SK-N-SH (cell line): ENCODE data around the gene DOCK8. TPM values are rescaled to one million over a fixed set of nuclear protein-coding genes. Genes with fewer than 3 reads are reported as not detected.

Source experiments
- CTCF ChIA-PET: fragments of 300-600, 350-600 bp; formaldehyde crosslinking; extraction: SDS; loops from one replicate; lab custom pipeline; 2021; lab: Yijun Ruan, JAX
- POLR2A ChIA-PET: fragments of 350-600 bp; sonication (Branson Sonifier 250); formaldehyde crosslinking; extraction: SDS; loops from one replicate; lab custom pipeline; 2020; ENCODE audit warnings: antibody characterized with exemption, inconsistent platforms; lab: Yijun Ruan, JAX
- DNase-seq: peaks from one replicate; pipeline ENCODE4 v3.0.0; 2012
- H2AFZ ChIP-seq: fragments of 200-600 bp; sonication (generic); 2 replicates; pipeline ENCODE4 v1.8.1; 2016; ENCODE audit warnings: antibody characterized with exemption, mild to moderate bottlenecking, low read depth
- H3F3A ChIP-seq: fragments of 200-600 bp; sonication (generic); replicated peaks from 2 replicates; pipeline ENCODE3; 2016; ENCODE audit warnings: antibody characterized with exemption, mild to moderate bottlenecking; ENCODE audit not compliant: insufficient read depth
- H3K27ac ChIP-seq, 2 experiments: fragments of 200-500 bp in 1 of 2; fragments of 200-600 bp in 1 of 2; sonication (Bioruptor generic) in 1 of 2; sonication (generic), shearing (Covaris generic) in 1 of 2; 2 replicates each; pipeline versions ENCODE4 v1.5.1 to v1.6.1; 2014 to 2016; ENCODE audit warnings: low read depth in 2 of 2, inconsistent platforms in 1 of 2, low read length in 1 of 2, mild to moderate bottlenecking in 1 of 2, mixed read lengths in 1 of 2
- H3K27me3 ChIP-seq: fragments of 200-600 bp; sonication (generic), shearing (Covaris generic); 2 replicates; pipeline ENCODE4 v1.6.1; 2016; ENCODE audit warnings: mixed run types; ENCODE audit not compliant: insufficient read depth
- H3K36me3 ChIP-seq, 2 experiments: fragments of 200-500 bp in 1 of 2; fragments of 200-600 bp in 1 of 2; sonication (Bioruptor generic) in 1 of 2; sonication (generic) in 1 of 2; replicated peaks in 1 of 2; 2 replicates each; pipeline versions ENCODE3 to v1.5.1; 2014 to 2016; ENCODE audit warnings: low read length in 1 of 2, mild to moderate bottlenecking in 1 of 2; ENCODE audit not compliant: insufficient read depth in 2 of 2, control insufficient read depth in 1 of 2
- H3K4me1 ChIP-seq, 2 experiments: fragments of 200-500 bp in 1 of 2; fragments of 200-600 bp in 1 of 2; sonication (Bioruptor generic) in 1 of 2; sonication (generic), shearing (Covaris generic) in 1 of 2; 2 replicates each; pipeline versions ENCODE4 v1.5.1 to v1.6.1; 2014 to 2016; ENCODE audit warnings: low read depth in 1 of 2, low read length in 1 of 2, mixed run types in 1 of 2; ENCODE audit not compliant: insufficient read depth in 2 of 2, control insufficient read depth in 1 of 2
- H3K4me2 ChIP-seq: fragments of 200-600 bp; sonication (generic), shearing (Covaris generic); 2 replicates; pipeline ENCODE4 v1.6.1; 2017; ENCODE audit warnings: mixed run types
- H3K4me3 ChIP-seq, 2 experiments: fragments of 200-500 bp in 1 of 2; fragments of 200-600 bp in 1 of 2; sonication (Bioruptor generic) in 1 of 2; sonication (generic), shearing (Covaris generic) in 1 of 2; 2 replicates each; pipeline versions ENCODE4 v1.5.1 to v1.8.1; 2014 to 2016; ENCODE audit warnings: low read depth in 2 of 2, inconsistent platforms in 1 of 2, low read length in 1 of 2, mild to moderate bottlenecking in 1 of 2, mixed read lengths in 1 of 2, moderate library complexity in 1 of 2
- H3K79me2 ChIP-seq: fragments of 200-600 bp; sonication (generic); 2 replicates; pipeline ENCODE4 v1.8.1; 2017; ENCODE audit warnings: mild to moderate bottlenecking; ENCODE audit not compliant: insufficient read depth
- H3K9ac ChIP-seq: fragments of 200-600 bp; sonication (generic); 2 replicates; pipeline ENCODE4 v1.6.1; 2017; ENCODE audit warnings: mixed run types
- H3K9me2 ChIP-seq: fragments of 200-600 bp; sonication (generic); 2 replicates; pipeline ENCODE4 v1.6.1; 2017; ENCODE audit warnings: mixed run types
- H3K9me3 ChIP-seq: fragments of 200-600 bp; sonication (generic); 2 replicates; pipeline ENCODE4 v1.6.1; 2017; ENCODE audit warnings: mixed run types, mild to moderate bottlenecking, moderate library complexity
- H4K20me1 ChIP-seq: fragments of 200-600 bp; sonication (generic); 2 replicates; pipeline ENCODE4 v1.6.1; 2017; ENCODE audit warnings: mild to moderate bottlenecking, mixed run types; ENCODE audit not compliant: insufficient read depth
- ELF1 ChIP-seq: IDR thresholded peaks from 2 replicates; pipeline ENCODE4 v1.4.0; 2012
- EP300 ChIP-seq, 2 experiments: IDR thresholded peaks; 2 replicates each; pipeline versions ENCODE4 v1.4.0 to v1.6.1; 2012; ENCODE audit warnings: borderline replicate concordance in 1 of 2, low read depth in 1 of 2, low read length in 1 of 2
- FOXM1 ChIP-seq: IDR thresholded peaks from 2 replicates; pipeline ENCODE4 v1.4.0; 2012; ENCODE audit warnings: low read depth, mild to moderate bottlenecking
- GABPA ChIP-seq: IDR thresholded peaks from 2 replicates; pipeline ENCODE4 v1.4.0; 2012; ENCODE audit warnings: low read depth, mild to moderate bottlenecking
- GATA2 ChIP-seq: sonication (generic); formaldehyde crosslinking; IDR thresholded peaks from 2 replicates; pipeline ENCODE4 v1.5.0; 2020; ENCODE audit warnings: mild to moderate bottlenecking, missing genetic modification reagents
- IRF3 ChIP-seq: fragments of 150-350 bp; IDR thresholded peaks from 2 replicates; pipeline ENCODE4 v1.6.1; 2016; ENCODE audit warnings: mild to moderate bottlenecking, low read depth, low read length
- JUND ChIP-seq: IDR thresholded peaks from 2 replicates; pipeline ENCODE4 v1.4.0; 2012
- MEF2A ChIP-seq: IDR thresholded peaks from 2 replicates; pipeline ENCODE4 v1.4.0; 2012; ENCODE audit warnings: low read depth, borderline replicate concordance
- NFIC ChIP-seq: IDR thresholded peaks from 2 replicates; pipeline ENCODE4 v1.4.0; 2012; ENCODE audit warnings: borderline replicate concordance
- NRF1 ChIP-seq: IDR thresholded peaks from 2 replicates; pipeline ENCODE4 v1.6.1; 2012; ENCODE audit warnings: low read depth, mild to moderate bottlenecking, low read length
- PBX3 ChIP-seq: IDR thresholded peaks from 2 replicates; pipeline ENCODE4; 2012
- POLR2AphosphoS5 ChIP-seq: IDR thresholded peaks from 2 replicates; pipeline ENCODE4 v1.6.1; 2012; ENCODE audit warnings: low read depth, low read length
- RAD21 ChIP-seq: IDR thresholded peaks from 2 replicates; pipeline ENCODE4 v1.6.1; 2012; ENCODE audit warnings: mild to moderate bottlenecking, low read length
- SIN3A ChIP-seq: IDR thresholded peaks from 2 replicates; pipeline ENCODE4 v1.6.1; 2012; ENCODE audit warnings: low read depth, mild to moderate bottlenecking, low read length, moderate library complexity, borderline replicate concordance
- TCF12 ChIP-seq: IDR thresholded peaks from 2 replicates; pipeline ENCODE4 v1.4.0; 2012
- TEAD4 ChIP-seq: IDR thresholded peaks from 2 replicates; pipeline ENCODE4 v1.4.0; 2012; ENCODE audit warnings: mild to moderate bottlenecking, borderline replicate concordance; ENCODE audit not compliant: insufficient read depth
- YY1 ChIP-seq: IDR thresholded peaks from 2 replicates; pipeline ENCODE4 v1.4.0; 2012; ENCODE audit warnings: low read depth, mild to moderate bottlenecking
- WGBS: methylation state at CpG from one replicate; pipeline ENCODE4 v1.1.6; 2017; ENCODE audit warnings: low lambda C conversion rate; 5-methylcytosine and 5-hydroxymethylcytosine counted together
- polyA plus RNA-seq, 3 experiments: library from polyadenylated mRNA; depleted of rRNA; stranded (reverse); fragments of >200 nt; gene quantifications; 2 replicates each; pipeline ENCODE4 v1.2.3, GENCODE V29; 2012
- TF ChIP-seq, protein P1 (sequence below): IDR thresholded peaks from 2 replicates; pipeline ENCODE4 v1.4.0; 2012; ENCODE audit warnings: low read depth
- TF ChIP-seq, protein P2 (sequence below): IDR thresholded peaks from 2 replicates; pipeline ENCODE4 v1.4.0; 2012; ENCODE audit warnings: low read depth, borderline replicate concordance
- TF ChIP-seq, protein P3 (sequence below): fragments of 200-600 bp; sonication (generic); IDR thresholded peaks from 2 replicates; pipeline ENCODE4 v1.6.1; 2017; ENCODE audit warnings: antibody characterized with exemption, mild to moderate bottlenecking, moderate library complexity

Gene DOCK8
- polyA plus RNA-seq, 1 of the 3 experiments (the other 2 are of a cell fraction): not detected

DNA sequence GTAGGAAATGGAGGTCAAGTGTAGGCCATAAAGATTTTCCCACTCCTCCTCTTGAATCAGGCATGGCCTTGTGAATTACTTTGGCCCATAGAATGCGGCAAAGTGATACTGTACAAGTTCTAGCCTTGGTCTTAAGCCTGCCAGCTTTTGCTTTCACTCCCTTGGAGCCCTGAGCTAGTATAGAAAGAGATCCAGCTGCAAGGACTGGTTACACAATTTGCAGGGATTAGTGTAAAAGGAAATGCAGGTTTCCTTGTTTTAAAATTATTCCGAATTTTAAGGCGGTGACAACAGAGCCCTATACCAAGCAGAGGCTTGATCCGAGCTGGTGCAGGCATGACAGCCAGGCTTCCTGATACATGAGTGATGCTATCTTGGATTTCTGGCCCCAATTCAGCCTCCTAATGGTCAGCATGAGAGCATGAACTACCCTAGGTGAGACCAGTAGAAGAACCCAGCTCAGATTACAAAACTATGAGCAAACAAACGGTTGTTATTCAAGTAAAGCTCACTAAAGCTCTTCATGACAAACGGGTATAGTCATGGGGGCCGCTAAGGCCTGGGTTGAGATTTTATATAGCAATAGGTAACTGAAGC is 257.9 kb downstream of the DOCK8 start:
- CTCF ChIA-PET: no interaction called here
- Histone ChIP-seq H3K9me3 (no peaks in the 10 kb centered on the region), H3K4me1 (peaks cover 0 to 9% of the 10 kb centered on the region in 2 experiments; a peak in 1 of 4 replicates), H3K4me2 (no peak overlapping the region), H3K4me3 (no peak overlapping the region), H4K20me1 (no peaks in the 10 kb centered on the region), H3K27ac (no peak overlapping the region)
- 23% methylated on average over 7 of the region's 7 CpGs for WGBS
- POLR2A ChIA-PET: no interaction called here
- TF ChIP-seq NRF1: no peak
- no peak for TF ChIP-seq SIN3A
- no peak for TF ChIP-seq YY1
- no peak for TF ChIP-seq RAD21
- no peak for TF ChIP-seq MEF2A
- no peak for TF ChIP-seq JUND
- TF ChIP-seq NFIC: no peak
- TF ChIP-seq PBX3: no peak
- TF ChIP-seq GATA2 (CRISPR knock-in tag): no peak
- no peak for TF ChIP-seq TEAD4
- TF ChIP-seq, protein P1, sequence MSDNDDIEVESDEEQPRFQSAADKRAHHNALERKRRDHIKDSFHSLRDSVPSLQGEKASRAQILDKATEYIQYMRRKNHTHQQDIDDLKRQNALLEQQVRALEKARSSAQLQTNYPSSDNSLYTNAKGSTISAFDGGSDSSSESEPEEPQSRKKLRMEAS: no peak
- TF ChIP-seq, protein P2, sequence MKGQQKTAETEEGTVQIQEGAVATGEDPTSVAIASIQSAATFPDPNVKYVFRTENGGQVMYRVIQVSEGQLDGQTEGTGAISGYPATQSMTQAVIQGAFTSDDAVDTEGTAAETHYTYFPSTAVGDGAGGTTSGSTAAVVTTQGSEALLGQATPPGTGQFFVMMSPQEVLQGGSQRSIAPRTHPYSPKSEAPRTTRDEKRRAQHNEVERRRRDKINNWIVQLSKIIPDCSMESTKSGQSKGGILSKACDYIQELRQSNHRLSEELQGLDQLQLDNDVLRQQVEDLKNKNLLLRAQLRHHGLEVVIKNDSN: no peak
- TF ChIP-seq FOXM1: no peak
- no peak for TF ChIP-seq EP300 (IDR thresholded peaks at IDR 0.05; ENCODE audit: borderline replicate concordance in 1 of 2, low read depth in 1 of 2, low read length in 1 of 2)
- no peak for TF ChIP-seq TCF12
- TF ChIP-seq POLR2AphosphoS5: no peak
- no peak for TF ChIP-seq IRF3
- TF ChIP-seq, all 33 proteins: peak for 0
- Histone ChIP-seq H3K27me3 (no peaks in the 10 kb centered on the region; the same call in 1 of the 2 replicates), H3K79me2 (no peaks in the 10 kb centered on the region), H3K9ac (no peak overlapping the region), H2AFZ (no peak overlapping the region), H3K9me2 (no peaks in the 10 kb centered on the region), H3K36me3 (no peaks in the 10 kb centered on the region), H3F3A (no peaks in the 10 kb centered on the region)
- no peak for DNase-seq

GRCh38 chr9:477193-477592 is 262.5 kb downstream of the DOCK8 start:
- DNase-seq: no peak
- TF ChIP-seq PBX3 (no peak), ELF1 (no peak), TCF12 (no peak), TEAD4 (no peak), GABPA (no peak)
- TF ChIP-seq, protein P3, sequence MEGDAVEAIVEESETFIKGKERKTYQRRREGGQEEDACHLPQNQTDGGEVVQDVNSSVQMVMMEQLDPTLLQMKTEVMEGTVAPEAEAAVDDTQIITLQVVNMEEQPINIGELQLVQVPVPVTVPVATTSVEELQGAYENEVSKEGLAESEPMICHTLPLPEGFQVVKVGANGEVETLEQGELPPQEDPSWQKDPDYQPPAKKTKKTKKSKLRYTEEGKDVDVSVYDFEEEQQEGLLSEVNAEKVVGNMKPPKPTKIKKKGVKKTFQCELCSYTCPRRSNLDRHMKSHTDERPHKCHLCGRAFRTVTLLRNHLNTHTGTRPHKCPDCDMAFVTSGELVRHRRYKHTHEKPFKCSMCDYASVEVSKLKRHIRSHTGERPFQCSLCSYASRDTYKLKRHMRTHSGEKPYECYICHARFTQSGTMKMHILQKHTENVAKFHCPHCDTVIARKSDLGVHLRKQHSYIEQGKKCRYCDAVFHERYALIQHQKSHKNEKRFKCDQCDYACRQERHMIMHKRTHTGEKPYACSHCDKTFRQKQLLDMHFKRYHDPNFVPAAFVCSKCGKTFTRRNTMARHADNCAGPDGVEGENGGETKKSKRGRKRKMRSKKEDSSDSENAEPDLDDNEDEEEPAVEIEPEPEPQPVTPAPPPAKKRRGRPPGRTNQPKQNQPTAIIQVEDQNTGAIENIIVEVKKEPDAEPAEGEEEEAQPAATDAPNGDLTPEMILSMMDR: no peak
- TF ChIP-seq, protein P1: no peak

More at GRCh38 chr9:477193-477592, 262.5 kb downstream of the DOCK8 start:
- Histone ChIP-seq H4K20me1 (no peaks in the 10 kb centered on the region), H3K4me2 (no peak overlapping the region), H2AFZ (no peak overlapping the region), H3K9ac (no peak overlapping the region), H3K9me2 (no peaks in the 10 kb centered on the region), H3K4me3 (no peak overlapping the region), H3K4me1 (no peaks in the 10 kb centered on the region), H3K36me3 (no peaks in the 10 kb centered on the region), H3K9me3 (no peaks in the 10 kb centered on the region), H3K27me3 (no peaks in the 10 kb centered on the region; the same call in 1 of the 2 replicates), H3K79me2 (no peaks in the 10 kb centered on the region), H3F3A (no peaks in the 10 kb centered on the region), H3K27ac (no peak overlapping the region)
- CTCF ChIA-PET: no interaction called here
- POLR2A ChIA-PET: no interaction called here
